ENCODE results near the gene ACSBG1. TPM values are rescaled to one million over a fixed set of nuclear protein-coding genes. Genes with fewer than 3 reads are reported as not detected.
A peak's percentile ranks its signal among the peaks of the same experiment; 100 is the strongest.

Gene ACSBG1
- total and polyA plus RNA-seq, 2 donors (not counting 1 experiment from before 2014, with no cell fraction given), result not detected

DNA sequence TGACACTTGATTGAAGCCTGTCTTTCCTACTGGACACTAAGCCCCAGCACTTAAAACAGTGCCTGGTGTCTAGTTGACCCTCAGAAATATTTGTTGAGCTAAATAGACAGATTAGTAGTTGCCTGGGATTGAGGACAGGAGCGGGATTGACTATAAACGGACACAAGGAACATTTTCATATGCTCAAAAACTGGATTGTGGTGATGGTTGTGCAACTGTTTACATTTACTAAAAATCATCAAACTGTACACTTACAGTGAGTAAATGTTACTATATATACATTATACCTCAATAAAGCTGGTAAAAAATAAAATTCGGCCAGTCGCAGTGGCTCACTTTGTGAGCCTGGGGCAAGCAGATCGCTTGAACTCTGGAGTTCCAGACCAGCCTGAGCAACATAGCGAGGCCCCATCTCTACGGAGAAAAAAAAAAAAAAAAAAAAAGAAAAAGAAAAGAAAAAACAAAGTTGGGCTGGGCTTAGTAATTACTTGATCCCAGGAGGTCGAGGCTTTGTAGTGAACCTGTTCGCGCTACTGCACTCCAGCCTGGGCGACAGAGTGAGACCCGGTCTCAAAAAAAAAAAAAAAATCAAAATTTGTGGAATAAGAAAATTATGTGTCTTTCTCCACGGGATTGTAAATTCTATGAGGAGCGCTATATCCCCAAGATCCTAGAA lies 85.8 kb downstream of the ACSBG1 start:
- H3K9me3 ChIP-seq (ENCODE audit: control insufficient read depth, insufficient read depth, low read depth, low read length), result no peaks in the 10 kb centered on the region
- TF ChIP-seq EZH2 (IDR thresholded peaks at IDR 0.05; ENCODE audit: low read length, missing control alignments) (no peak), CTCF (conservative IDR thresholded peaks at IDR 0.05 in 1 of 2, IDR thresholded peaks at IDR 0.05 in 1 of 2; ENCODE audit: low read depth in 1 of 2, low read length in 2 of 2) (no peak)
- peaks cover 15% of the 10 kb centered on the region for H3K79me2 ChIP-seq (ENCODE audit: control insufficient read depth, insufficient read depth, low read length)
- DNase-seq (ENCODE audit: low read depth in 2 of 2), result peak in 1 of 2 donors; percentile 48
- peak overlapping the region; percentile 80 for H3K4me2 ChIP-seq (ENCODE audit: extremely low read depth, insufficient read depth, low read length)
- H3K27me3 ChIP-seq (ENCODE audit: control insufficient read depth, insufficient read depth, low read length), result no peaks in the 10 kb centered on the region
- H3K4me3 ChIP-seq (replicated peaks in 1 of 4; ENCODE audit: control extremely low read depth in 1 of 4, insufficient read depth in 1 of 4, low read depth in 3 of 4, low read length in 4 of 4), result peak overlapping the region; percentile 70 to 89 (median 82)
- no peaks in the 10 kb centered on the region for H3K36me3 ChIP-seq (ENCODE audit: control insufficient read depth, insufficient read depth, low read length)
- peak overlapping the region; percentile 85 for H3K27ac ChIP-seq (ENCODE audit: insufficient read depth, low read length)
- peak overlapping the region; percentile 68 for H2AFZ ChIP-seq (ENCODE audit: low read length)
- H4K20me1 ChIP-seq (ENCODE audit: control insufficient read depth, extremely low read depth, insufficient read depth, low read length), result no peaks in the 10 kb centered on the region
- H3K4me1 ChIP-seq (ENCODE audit: control insufficient read depth, extremely low read depth, insufficient read depth, low read length), result no peaks in the 10 kb centered on the region
- H3K9ac ChIP-seq (ENCODE audit: insufficient read depth, low read length), result peak overlapping the region; percentile 69

DNA sequence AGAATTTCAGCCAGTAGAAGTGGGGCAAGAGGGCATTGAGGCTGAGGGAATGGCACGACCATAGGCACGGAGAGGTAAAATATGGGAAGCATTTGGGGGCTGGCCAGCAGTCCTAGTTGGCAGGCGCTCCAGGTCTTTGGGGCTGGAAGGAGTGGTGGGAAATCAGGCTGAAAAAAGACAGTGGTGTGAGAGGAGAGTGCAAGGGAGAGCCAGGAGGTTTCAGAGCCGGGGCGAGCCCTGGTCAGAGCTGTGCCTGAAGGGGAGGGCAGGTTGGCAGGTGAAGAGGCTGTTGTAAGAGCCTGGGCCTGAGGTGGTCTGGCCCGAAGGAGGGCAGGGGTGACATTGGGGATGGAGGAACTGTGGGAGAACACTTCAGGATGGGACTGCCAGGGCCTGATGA lies 86.8 kb downstream of the ACSBG1 start:
- Histone ChIP-seq H4K20me1 (ENCODE audit: control insufficient read depth, extremely low read depth, insufficient read depth, low read length) (no peaks in the 10 kb centered on the region), H3K9me3 (ENCODE audit: control insufficient read depth, insufficient read depth, low read depth, low read length) (no peaks in the 10 kb centered on the region), H3K4me3 (replicated peaks in 1 of 4; ENCODE audit: control extremely low read depth in 1 of 4, insufficient read depth in 1 of 4, low read depth in 3 of 4, low read length in 4 of 4) (no peak overlapping the region), H3K4me2 (ENCODE audit: extremely low read depth, insufficient read depth, low read length) (no peak overlapping the region), H3K9ac (ENCODE audit: insufficient read depth, low read length) (no peak overlapping the region), H3K79me2 (ENCODE audit: control insufficient read depth, insufficient read depth, low read length) (peaks cover 15% of the 10 kb centered on the region), H3K4me1 (ENCODE audit: control insufficient read depth, extremely low read depth, insufficient read depth, low read length) (no peaks in the 10 kb centered on the region), H3K27me3 (ENCODE audit: control insufficient read depth, insufficient read depth, low read length) (no peaks in the 10 kb centered on the region), H3K27ac (ENCODE audit: insufficient read depth, low read length) (no peak overlapping the region), H2AFZ (ENCODE audit: low read length) (no peak overlapping the region), H3K36me3 (ENCODE audit: control insufficient read depth, insufficient read depth, low read length) (no peaks in the 10 kb centered on the region)
- TF ChIP-seq CTCF (conservative IDR thresholded peaks at IDR 0.05 in 1 of 2, IDR thresholded peaks at IDR 0.05 in 1 of 2; ENCODE audit: low read depth in 1 of 2, low read length in 2 of 2) (no peak), EZH2 (IDR thresholded peaks at IDR 0.05; ENCODE audit: low read length, missing control alignments) (no peak)
- no peak for DNase-seq (ENCODE audit: low read depth in 2 of 2)

DNA sequence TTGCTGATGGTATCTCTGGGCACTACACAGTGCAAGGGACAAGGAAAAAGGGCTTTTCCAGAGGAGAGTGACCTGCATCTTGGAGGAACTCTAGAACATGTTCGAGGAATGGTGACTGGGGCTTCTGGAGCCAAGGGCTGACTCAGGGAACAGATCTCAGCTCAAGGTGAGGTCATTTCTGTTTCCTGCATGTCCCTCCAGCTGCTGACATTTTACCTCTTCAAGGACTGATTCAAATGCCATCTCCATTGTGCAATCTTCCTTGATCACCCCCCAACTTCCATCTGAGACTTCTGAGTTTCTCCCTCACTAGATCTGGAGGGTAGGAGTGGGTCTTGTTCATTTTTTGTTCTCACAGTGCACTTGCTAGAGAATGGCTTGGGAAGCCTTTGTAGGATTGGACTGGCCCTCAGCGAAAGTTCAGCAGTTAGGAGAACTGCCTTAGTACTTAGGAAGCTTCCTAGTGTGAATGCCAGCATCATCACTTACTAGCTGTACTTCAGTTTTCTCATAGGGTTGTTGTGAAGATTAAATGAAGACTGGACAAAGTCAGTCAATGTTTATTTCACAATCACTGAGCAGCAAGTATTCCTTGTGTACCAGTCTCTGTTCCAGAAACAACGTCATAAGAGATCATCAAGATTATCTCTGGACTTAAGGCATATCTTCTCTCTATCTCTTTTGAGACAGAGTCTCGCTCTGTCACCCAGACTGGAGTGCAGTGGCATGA lies 87.8 kb downstream of the ACSBG1 start:
- no peak overlapping the region for H3K4me3 ChIP-seq (replicated peaks in 1 of 4; ENCODE audit: control extremely low read depth in 1 of 4, insufficient read depth in 1 of 4, low read depth in 3 of 4, low read length in 4 of 4)
- no peaks in the 10 kb centered on the region for H3K9me3 ChIP-seq (ENCODE audit: control insufficient read depth, insufficient read depth, low read depth, low read length)
- TF ChIP-seq EZH2 (IDR thresholded peaks at IDR 0.05; ENCODE audit: low read length, missing control alignments) (no peak), CTCF (conservative IDR thresholded peaks at IDR 0.05 in 1 of 2, IDR thresholded peaks at IDR 0.05 in 1 of 2; ENCODE audit: low read depth in 1 of 2, low read length in 2 of 2) (no peak)
- no peak for DNase-seq (ENCODE audit: low read depth in 2 of 2)
- no peak overlapping the region for H2AFZ ChIP-seq (ENCODE audit: low read length)
- no peak overlapping the region for H3K4me2 ChIP-seq (ENCODE audit: extremely low read depth, insufficient read depth, low read length)
- H3K36me3 ChIP-seq (ENCODE audit: control insufficient read depth, insufficient read depth, low read length), result no peaks in the 10 kb centered on the region
- H3K9ac ChIP-seq (ENCODE audit: insufficient read depth, low read length), result no peak overlapping the region
- no peak overlapping the region for H3K27ac ChIP-seq (ENCODE audit: insufficient read depth, low read length)
- peaks cover 13% of the 10 kb centered on the region for H3K79me2 ChIP-seq (ENCODE audit: control insufficient read depth, insufficient read depth, low read length)
- H3K27me3 ChIP-seq (ENCODE audit: control insufficient read depth, insufficient read depth, low read length), result no peaks in the 10 kb centered on the region
- no peaks in the 10 kb centered on the region for H4K20me1 ChIP-seq (ENCODE audit: control insufficient read depth, extremely low read depth, insufficient read depth, low read length)
- H3K4me1 ChIP-seq (ENCODE audit: control insufficient read depth, extremely low read depth, insufficient read depth, low read length), result no peaks in the 10 kb centered on the region

All from fibroblast of lung (primary cell).